K562 (cell line): Measurements from ENCODE around the gene SLC38A8. TPM values are rescaled to one million over a fixed set of nuclear protein-coding genes. Genes with fewer than 3 reads are reported as not detected.

Experiments used
- CHD4 ChIP-seq: fragments of 200-600 bp; sonication (generic); IDR thresholded peaks from 3 replicates; pipeline ENCODE4 v1.6.1; 2012; ENCODE audit warnings: low read depth, mild to moderate bottlenecking, mixed read lengths, low read length, inconsistent platforms; ENCODE audit not compliant: insufficient read depth, insufficient replicate concordance, poor library complexity, severe bottlenecking
- GATAD2B ChIP-seq: fragments of 450-650 bp; IDR thresholded peaks from 2 replicates; pipeline ENCODE4 v1.6.1; 2017; ENCODE audit warnings: mild to moderate bottlenecking, borderline replicate concordance
- HBP1 ChIP-seq: fragments of 450-650 bp; formaldehyde crosslinking; IDR thresholded peaks from 2 replicates; pipeline ENCODE4 v1.4.0; 2022; ENCODE audit warnings: missing genetic modification characterization
- HNRNPL ChIP-seq: fragments of 200-400 bp; formaldehyde crosslinking; IDR thresholded peaks from 2 replicates; pipeline ENCODE4 v1.6.1; 2017; ENCODE audit warnings: low read depth, mild to moderate bottlenecking, low read length
- SIRT6 ChIP-seq: IDR thresholded peaks from one replicate; pipeline ENCODE4 v1.6.1; 2012; ENCODE audit warnings: low read depth, mild to moderate bottlenecking, control low read depth, inconsistent platforms, low read length, moderate library complexity
- TCFL5 ChIP-seq: fragments of 250-450 bp; sonication (Bioruptor Pico); conservative IDR thresholded peaks from 2 replicates; pipeline ENCODE4 v1.6.1; 2021; ENCODE audit warnings: mild to moderate bottlenecking, moderate library complexity, matching md5 sums
- TFE3 ChIP-seq: fragments of 450-650 bp; formaldehyde crosslinking; IDR thresholded peaks from 2 replicates; pipeline ENCODE4 v1.4.0; 2020; ENCODE audit warnings: mild to moderate bottlenecking, mixed read lengths
- TRIM25 ChIP-seq: fragments of 450-650 bp; IDR thresholded peaks from 2 replicates; pipeline ENCODE4 v1.7.0; 2016; ENCODE audit warnings: borderline replicate concordance
- USF1 ChIP-seq: sonication (generic); formaldehyde crosslinking; IDR thresholded peaks from 2 replicates; pipeline ENCODE4 v1.9.0; 2022; ENCODE audit warnings: mild to moderate bottlenecking, missing genetic modification reagents
- ZNF407 ChIP-seq: fragments of 450-650 bp; IDR thresholded peaks from 2 replicates; pipeline ENCODE4 v1.6.1; 2016; ENCODE audit warnings: low read depth
- ZNF41 ChIP-seq: fragments of 250-450 bp; sonication (Bioruptor Pico); conservative IDR thresholded peaks from 2 replicates; pipeline ENCODE4 v1.4.0; 2020; ENCODE audit warnings: mild to moderate bottlenecking
- ZNF583 ChIP-seq: fragments of 250-450 bp; sonication (Bioruptor Pico); IDR thresholded peaks from 2 replicates; pipeline ENCODE4 v1.4.0; 2020
- polyA plus RNA-seq, 8 experiments: library from polyadenylated mRNA; depleted of rRNA in 4 of 8; stranded (reverse) in 5 of 8; unstranded in 3 of 8; fragments of >200 nt; fragmentation: Nextera tagmentation in 2 of 8; fragmentation: Illumina TruSeq in 1 of 8; extraction: Ambion mirVana in 2 of 8; extraction: Trizol in 1 of 8; gene quantifications; 2 replicates each; pipeline versions ENCODE4 v1.2.1 to v1.2.3, GENCODE V29; 2011 to 2014; ENCODE audit warnings: inconsistent platforms in 1 of 8, missing spikeins in 1 of 8
- total RNA-seq, 7 experiments: library from RNA; depleted of rRNA in 6 of 7; stranded (reverse); fragments of >200 nt in 6 of 7; fragmentation: Illumina TruSeq in 2 of 7; extraction: Trizol in 2 of 7; gene quantifications; 2 replicates each; pipeline versions ENCODE4 v1.2.1 to v1.2.3, GENCODE V29; 2011 to 2021; ENCODE audit warnings: low replicate concordance in 1 of 7

SLC38A8 gene
- total and polyA plus RNA-seq, 9 of the 15 experiments (the other 6 are each of a cell fraction or from before 2014, with no cell fraction given): 0.28 TPM; not detected in 8

- TF ChIP-seq TRIM25 (no peak), ZNF41 (no peak), TFE3 (CRISPR knock-in tag) (peak; percentile 9; the same call in 1 of the 2 replicates), USF1 (CRISPR knock-in tag) (peak; percentile 58), HBP1 (CRISPR knock-in tag) (no peak), SIRT6 (no peak), CHD4 (no peak), HNRNPL (no peak), ZNF583 (no peak), GATAD2B (no peak), TCFL5 (no peak), ZNF407 (no peak)
Measured at GRCh38 chr16:84033251-84034195, 9.1 kb downstream of the SLC38A8 start (continued).
